Activated CD8-positive, alpha-beta memory T cell treated with anti-CD3 and anti-CD28 coated beads, Interleukin-2, amount 50 U/mL, for 4 hours (primary cell): ENCODE results near the gene EEIG1.

ENCODE experiments used
- DNase-seq: peaks from one replicate; pipeline ENCODE4 v3.0.0-alpha.2; 2020

Gene EEIG1

GRCh38 chr9:128001151-128001778 lies 20.5 kb upstream of the EEIG1 start:
- no peak for DNase-seq

- DNase-seq = no peak
Observed at GRCh38 chr9:127999461-127999860, 18.7 kb upstream of the EEIG1 start.

GRCh38 chr9:127993721-127994120 lies 12.9 kb upstream of the EEIG1 start:
- no peak for DNase-seq

DNA sequence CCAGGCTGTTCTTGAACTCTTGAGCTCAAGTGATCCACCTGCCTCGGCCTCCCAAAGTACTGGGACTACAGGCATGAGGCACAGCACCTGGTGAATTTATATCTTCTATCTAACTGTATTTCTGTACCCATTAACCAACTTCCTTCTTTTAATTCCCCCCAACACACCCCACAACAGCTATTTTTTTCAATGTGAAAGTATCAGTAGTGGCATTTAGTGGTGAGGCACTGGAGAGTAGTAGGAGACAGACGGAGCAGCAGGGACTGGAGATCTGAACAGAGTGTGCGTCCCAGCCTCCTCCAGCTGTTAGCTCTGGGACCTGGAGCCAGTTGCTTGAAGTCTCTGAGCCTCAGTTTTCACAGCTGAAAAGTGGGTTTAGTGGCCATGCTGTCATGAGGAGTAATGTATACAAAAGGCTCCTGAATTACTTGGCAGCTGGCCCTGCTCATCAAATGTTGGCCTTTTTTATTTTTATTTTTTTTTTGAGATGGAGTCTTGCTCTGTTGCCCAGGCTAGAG lies 11.0 kb upstream of the EEIG1 start:
- no peak for DNase-seq

DNA sequence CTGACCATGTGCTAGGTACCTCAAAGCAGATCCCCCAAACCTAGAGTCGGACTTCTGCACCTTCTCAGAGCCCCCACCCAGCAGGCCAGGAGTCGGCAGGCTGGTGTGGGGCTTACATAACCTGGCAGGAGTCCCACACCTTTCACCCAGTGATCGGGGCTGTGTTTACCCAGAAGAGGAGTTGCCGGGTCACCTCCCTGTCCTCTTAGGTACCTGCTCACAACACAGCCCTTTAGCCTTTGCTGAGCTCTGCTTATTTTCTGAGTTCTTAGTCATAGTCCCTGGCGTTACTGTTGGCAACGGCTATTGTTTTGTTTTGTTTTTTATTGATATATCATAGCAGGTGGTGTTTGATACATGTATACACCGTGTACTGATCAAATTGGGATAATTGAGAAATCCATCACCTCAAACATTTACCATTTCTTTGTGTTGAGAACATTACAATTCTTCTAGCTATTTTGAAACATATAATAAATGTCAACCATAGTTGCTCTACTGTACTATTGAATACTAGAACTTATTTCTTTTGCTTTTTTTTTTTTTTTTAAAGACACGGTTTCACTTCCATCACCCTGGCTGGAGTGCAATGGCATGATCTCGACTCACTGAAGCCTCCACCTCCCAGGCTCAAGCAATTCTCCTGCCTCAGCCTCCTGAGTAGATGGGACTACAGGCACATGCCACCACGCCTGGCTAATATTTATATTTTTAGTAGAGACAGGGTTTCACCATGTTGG lies 10.4 kb upstream of the EEIG1 start:
- no peak for DNase-seq

DNA sequence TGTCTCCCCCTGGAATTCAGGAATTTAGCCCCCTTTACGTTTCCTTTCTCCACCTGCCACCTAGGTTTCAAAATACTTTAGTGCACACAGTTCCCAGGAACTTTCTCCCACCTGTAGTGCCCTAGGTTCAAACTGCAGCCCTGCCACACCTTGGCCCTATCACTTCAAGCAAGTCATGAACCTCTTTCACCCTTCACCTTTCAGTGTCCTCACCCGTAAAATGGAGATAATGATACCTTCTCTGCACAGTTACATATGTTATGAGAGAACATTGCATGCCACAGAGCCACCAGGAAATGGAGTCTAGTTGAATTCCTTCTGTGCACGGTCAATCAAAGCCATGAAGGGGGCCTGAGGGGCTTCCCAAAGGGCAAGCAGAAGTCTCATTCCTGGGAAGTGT lies 9.8 kb upstream of the EEIG1 start:
- no peak for DNase-seq

DNA sequence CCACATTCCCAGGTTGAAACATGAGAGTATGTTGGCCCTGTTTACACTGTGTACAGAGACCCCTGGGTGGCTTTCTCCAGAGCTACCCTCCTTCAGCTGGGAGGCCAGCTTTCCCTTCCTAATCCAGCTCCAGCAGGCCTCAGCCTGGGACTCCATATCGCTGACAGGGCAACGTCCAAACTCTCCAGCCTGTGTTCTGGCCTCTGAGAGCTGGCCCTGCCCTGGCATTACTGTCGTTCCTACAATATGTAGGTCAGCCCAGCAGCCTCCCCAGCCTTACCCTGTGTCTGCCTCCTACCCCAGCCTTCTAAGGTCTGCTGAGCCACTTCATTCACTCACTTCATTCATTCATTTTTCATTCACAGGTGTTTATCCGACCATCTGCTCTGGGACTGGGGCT lies 8.3 kb upstream of the EEIG1 start:
- DNase-seq = no peak

GRCh38 chr9:127987103-127987614 lies 6.4 kb upstream of the EEIG1 start:
- no peak for DNase-seq

DNA sequence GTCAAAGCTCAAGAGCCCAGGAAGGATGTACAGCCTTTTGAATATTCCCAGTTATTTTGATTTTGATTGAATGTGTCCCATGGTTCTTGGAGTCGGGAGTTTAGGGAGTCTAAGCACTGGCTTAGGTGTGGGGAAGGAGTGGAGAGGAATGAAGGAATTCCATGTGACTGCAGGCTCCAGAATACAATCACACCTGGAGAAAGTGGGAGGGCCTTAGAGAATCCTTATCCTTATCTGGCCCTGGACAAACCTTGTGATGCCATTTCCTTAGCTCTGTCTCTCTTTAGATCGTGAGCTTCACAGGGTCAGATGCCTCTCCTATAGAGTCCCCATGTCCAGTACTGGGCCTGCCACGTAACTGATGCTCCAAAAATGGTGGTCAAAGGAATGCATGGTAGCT lies 4.2 kb upstream of the EEIG1 start:
- DNase-seq = no peak

GRCh38 chr9:127983847-127984289 lies 3.1 kb upstream of the EEIG1 start:
- DNase-seq = no peak

- no peak for DNase-seq
Observed at GRCh38 chr9:127982912-127983311, 2.1 kb upstream of the EEIG1 start.

DNA sequence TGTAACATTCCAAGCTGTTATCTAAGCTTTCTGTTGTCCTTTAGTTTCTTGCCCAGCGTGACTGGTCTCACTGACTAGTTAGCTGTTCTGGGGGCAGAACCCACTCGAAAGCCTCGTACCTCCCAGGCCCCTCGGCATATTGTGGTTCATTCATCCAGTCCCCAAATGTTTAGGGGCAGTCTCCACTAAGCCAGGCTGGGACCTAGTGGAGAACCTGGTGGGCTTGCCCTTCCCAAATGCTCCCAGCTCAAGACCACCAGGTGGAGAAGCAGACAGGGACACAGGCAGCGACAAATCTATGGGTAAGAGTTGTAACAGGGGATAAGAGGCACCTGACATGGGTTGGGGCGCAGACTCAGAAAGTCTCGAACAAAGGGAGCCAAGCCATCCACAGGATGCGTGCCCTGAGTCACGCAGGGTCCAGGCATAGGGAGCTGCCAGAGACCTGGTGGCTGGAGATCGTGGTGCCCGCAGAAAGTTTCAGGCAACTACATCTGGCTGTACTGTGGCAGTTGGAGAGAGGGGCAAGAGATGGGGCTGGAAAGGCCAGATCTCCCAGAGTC lies 851 bp upstream of the EEIG1 start:
- DNase-seq = no peak

- DNase-seq = peak; percentile 59
Observed at GRCh38 chr9:127980060-127980705, 606 bp downstream of the EEIG1 start.

DNA sequence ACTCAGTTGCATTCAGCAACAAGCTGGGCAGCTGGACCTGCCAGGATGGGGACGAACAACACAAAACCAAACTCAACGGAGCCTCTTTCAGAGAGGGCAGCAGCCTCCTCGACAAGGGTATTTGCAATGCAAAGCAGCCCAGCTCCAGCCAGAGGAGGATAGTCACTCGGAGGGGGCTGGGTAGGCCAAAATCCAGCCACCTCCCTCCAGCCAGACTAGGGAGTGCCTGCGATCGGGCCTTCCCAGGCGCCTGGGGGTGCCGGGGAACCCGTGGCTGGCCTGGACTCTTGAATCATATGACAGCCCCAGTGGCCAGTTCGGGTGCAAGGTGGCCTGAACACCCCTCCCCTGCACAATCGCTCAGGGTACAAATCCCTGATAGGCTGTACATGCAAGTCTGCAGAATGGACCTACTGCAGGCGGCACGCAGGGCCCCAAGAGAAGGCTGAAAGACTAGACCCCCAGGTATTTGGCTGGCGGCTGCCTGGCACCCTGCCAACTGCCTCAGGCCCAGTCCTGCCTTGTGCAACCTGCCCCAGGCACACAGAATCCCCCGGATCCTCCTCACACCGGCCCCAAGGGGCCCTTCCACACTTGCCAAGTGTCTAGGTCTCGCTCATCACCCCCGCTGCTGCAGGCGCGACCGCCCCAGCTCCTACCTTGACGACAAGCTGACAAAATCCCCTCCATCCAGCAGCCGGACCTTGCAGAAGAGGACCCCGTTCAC lies 1.3 kb downstream of the EEIG1 start:
- no peak for DNase-seq

GRCh38 chr9:127979015-127979332 lies 1.8 kb downstream of the EEIG1 start:
- no peak for DNase-seq

DNA sequence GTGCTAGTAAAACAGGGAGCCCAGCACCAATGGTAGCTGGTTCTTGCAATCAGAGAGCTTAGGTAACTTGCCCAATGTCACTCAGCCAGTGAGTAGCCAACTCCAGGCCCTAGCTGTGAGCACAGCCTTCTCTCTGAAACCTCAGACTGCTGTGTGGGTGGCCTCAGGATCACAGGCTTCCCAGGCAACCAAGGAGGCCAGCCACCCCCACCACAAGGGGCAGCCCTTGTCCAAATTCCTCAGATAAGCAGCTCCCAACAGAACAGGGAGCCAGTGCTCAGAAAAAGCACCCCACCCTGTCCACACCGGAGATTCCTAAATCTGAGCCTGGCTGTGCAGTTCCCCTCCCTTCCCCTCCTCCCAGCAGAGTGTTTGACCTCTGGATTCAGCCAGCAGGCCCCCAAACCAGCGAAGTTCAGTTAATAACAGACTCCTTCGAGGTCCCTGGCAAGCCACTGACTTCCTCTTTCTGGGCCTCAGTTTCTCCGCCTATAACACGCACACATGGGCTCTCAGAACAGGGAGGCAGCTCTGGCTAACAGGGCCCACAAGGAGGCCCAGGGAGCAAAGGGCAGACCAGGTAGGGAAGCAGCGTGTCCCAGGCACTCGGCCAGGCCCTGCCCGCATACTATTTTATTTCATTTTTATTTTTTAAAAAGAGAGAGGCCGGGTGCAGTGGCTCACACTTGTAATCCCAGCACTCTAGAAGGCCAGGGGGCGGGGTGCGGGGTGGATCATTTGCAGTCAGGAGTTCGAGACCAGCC lies 2.7 kb downstream of the EEIG1 start:
- DNase-seq = no peak

DNA sequence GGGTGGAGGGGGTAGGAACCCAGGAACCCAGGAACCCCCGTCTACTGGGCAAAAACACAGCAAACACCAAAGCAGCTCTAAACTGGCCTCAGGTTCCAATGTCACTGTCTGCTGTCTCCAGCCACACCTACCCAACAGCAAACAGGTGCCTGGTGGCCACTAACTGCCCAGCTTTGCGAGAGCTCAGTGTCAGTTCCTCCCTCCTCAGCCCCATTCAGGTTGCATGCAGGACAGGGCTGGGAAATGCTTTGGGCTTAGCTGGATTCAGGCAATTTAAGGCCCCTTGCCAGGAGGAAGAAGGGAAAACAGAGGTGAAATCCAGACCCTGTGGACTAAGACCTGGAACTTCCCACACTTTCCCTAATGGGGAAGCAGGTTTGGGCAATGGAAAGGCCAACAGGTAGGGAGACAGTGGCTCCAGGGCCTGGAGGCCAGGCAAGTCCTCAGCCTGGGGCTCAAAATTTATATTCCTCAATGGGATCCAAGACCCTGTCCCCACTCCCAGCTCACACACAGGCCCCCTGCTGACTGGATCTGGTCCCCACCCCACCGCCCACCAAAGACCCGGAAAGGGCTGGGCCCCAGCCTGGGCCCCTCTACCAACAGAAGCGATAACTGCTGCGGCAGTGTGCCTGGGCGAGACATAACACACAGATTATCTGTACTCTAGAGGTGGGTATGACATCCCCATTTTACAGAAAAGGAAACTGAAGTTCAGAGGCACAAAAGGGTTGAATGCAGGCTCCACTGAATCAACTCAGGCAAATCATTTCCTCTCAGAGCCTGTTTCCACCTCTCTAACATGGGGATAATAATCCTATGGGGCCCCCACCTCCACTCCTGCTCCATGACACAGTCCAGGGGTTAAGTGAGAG lies 3.5 kb downstream of the EEIG1 start:
- DNase-seq = no peak

GRCh38 chr9:127976498-127976897 lies 4.3 kb downstream of the EEIG1 start:
- DNase-seq = no peak

- DNase-seq = no peak
Observed at GRCh38 chr9:127975376-127976315, 5.1 kb downstream of the EEIG1 start.

DNA sequence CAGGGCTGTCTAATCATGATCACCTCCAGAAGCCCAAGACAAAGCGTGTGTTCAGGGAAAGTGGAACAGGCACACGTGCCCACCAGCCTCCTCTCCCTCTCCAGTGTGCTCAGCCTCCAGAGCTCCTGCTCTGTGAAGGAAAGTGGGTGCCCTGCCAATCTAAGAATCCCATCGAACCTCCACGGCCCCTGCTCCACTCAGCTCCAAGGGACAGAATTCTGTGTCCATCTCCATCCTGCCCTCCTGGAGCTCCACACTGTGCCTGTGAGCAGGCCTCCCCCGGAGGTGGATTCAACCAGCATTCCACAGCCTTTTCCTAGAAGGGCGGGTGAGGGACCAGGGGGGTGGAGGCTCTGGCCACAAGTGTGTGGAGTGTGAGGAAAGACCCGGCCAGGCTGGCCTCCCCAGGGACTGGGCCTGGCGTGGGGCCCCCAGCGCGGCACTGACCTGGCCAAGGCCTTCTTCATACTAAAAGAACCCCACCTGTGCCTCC lies 6.0 kb downstream of the EEIG1 start:
- DNase-seq = no peak
